ENCODE data around the gene PDE4D.

GRCh38 chr5:59661311-59661710 is 232.2 kb downstream of the PDE4D start:
- TF ChIP-seq CTCF (IDR thresholded peaks at IDR 0.05), result no peak
- TF ChIP-seq ZNF532 (CRISPR knock-in tag; IDR thresholded peaks at IDR 0.05; ENCODE audit: borderline replicate concordance), result no peak
- no peak for TF ChIP-seq TCF7 (CRISPR knock-in tag; IDR thresholded peaks at IDR 0.05; ENCODE audit: low read depth)
- no peak for TF ChIP-seq CBFB (CRISPR knock-in tag; IDR thresholded peaks at IDR 0.05; ENCODE audit: low read depth)
